Subcutaneous adipose tissue (tissue), 4 donors: ENCODE measurements around the gene MEGF11. TPM values are rescaled to one million over a fixed set of nuclear protein-coding genes. Genes with fewer than 3 reads are reported as not detected.

Experiments
- total RNA-seq, 4 donors: library from RNA; depleted of rRNA; stranded (reverse); fragments of >200 nt; gene quantifications; one replicate each; pipeline ENCODE4 v1.1.0, GENCODE V29; 2016
- TF ChIP-seq, protein P1 (sequence below): fragments of 450-650 bp; IDR thresholded peaks from one replicate; pipeline ENCODE4 v1.5.1; 2016; ENCODE audit warnings: low read depth, mild to moderate bottlenecking, control low read depth, antibody characterized with exemption, moderate library complexity

MEGF11 gene
- total RNA-seq, 4 donors from 2014 or later: not detected

DNA sequence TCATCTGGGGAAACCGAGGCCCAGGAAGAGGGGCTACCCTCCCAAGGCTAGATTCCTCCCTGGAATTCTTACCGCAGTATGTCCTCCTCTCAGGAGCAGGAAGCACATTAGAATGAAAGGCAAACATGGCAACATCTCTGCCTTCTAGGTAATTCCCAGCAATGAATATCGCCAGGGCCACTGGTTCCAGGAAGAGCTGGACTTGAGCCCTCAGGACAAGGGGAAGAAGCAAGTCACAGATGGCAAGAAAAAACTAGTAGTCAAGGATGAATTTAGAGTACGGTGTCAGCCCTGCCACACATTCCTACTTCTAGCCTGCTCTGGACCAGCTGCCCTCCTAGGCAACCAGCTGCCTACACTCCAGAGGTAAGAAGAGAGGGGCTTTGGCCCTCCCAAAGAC lies 42.9 kb downstream of the MEGF11 start:
- TF ChIP-seq, protein P1, sequence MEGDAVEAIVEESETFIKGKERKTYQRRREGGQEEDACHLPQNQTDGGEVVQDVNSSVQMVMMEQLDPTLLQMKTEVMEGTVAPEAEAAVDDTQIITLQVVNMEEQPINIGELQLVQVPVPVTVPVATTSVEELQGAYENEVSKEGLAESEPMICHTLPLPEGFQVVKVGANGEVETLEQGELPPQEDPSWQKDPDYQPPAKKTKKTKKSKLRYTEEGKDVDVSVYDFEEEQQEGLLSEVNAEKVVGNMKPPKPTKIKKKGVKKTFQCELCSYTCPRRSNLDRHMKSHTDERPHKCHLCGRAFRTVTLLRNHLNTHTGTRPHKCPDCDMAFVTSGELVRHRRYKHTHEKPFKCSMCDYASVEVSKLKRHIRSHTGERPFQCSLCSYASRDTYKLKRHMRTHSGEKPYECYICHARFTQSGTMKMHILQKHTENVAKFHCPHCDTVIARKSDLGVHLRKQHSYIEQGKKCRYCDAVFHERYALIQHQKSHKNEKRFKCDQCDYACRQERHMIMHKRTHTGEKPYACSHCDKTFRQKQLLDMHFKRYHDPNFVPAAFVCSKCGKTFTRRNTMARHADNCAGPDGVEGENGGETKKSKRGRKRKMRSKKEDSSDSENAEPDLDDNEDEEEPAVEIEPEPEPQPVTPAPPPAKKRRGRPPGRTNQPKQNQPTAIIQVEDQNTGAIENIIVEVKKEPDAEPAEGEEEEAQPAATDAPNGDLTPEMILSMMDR: no peak

GRCh38 chr15:66198757-66199156 lies 54.8 kb downstream of the MEGF11 start:
- TF ChIP-seq, protein P1: no peak

DNA sequence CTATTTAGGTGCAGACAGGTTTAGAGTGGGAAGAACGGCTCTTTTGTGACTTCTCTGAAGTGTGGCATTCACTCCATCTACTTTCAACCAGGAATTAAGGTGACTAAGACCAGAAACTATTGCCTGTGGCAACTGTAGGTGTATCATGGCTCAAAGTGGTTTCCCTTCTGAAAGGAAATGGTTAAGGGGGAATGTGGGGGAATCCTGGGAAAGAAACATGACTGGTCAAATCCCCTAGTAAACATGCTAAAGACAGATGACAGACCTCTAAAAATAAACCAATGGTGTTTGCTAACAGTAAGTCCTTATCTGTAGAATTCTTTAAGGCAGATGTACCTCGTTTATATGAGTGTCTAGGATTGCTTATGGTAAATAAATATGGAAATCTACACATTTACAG lies 56.9 kb downstream of the MEGF11 start:
- TF ChIP-seq, protein P1: no peak

GRCh38 chr15:66195621-66196230 lies 57.8 kb downstream of the MEGF11 start:
- TF ChIP-seq, protein P1: no peak

- TF ChIP-seq, protein P1: no peak
These were observed 60.5 kb downstream of the MEGF11 start for GRCh38 chr15:66193066-66193465.

DNA sequence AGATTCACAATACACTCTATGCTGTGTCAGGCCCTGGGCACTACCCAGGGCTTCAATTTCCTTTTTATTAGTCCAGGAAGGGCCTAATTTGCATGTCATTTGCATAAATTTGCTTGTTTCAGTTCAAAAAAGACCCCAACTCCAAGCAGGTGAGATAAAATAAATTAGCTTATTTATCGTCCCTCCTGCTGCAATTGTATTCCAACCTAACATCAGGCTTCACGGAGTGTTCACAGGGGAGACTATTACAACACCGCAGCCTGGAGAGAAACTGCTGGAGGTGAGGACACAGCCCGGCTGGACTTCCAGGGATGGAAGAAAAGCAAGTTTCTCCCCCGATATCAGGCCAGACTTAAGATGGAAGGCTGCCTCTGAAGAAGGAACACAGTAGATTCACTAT lies 62.8 kb downstream of the MEGF11 start:
- TF ChIP-seq, protein P1: no peak

DNA sequence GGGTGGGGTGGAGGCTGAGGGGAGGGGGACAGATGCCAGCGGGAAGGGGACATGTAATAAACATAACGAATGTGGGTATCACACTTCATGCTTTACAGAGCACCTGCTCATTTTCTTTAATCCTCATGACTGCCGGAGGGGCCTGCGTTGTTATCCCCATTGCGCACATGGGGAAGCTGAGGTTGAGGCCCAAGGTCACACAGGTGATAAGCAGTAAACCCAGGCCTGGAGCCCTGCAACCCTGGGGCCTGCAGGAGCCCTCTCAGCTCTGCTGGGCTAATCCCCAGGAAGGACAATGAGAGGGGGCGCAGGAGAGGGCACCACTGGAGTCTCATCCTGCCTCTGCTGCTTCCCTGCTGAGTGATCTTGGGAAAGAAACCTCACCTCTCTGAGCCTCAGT lies 64.3 kb downstream of the MEGF11 start:
- TF ChIP-seq, protein P1: no peak
